ENCODE measurements around the gene NAV2.

GRCh38 chr11:19790831-19791552, 78.4 kb downstream of the NAV2 start:
- TF ChIP-seq CTCF (conservative IDR thresholded peaks at IDR 0.05) (no peak), EZH2 (IDR thresholded peaks at IDR 0.05; ENCODE audit: low read depth) (no peak)

Measured in PC-9 (cell line).